IMR-90 (cell line): ENCODE measurements around the gene TRAPPC14. TPM values are rescaled to one million over a fixed set of nuclear protein-coding genes. Genes with fewer than 3 reads are reported as not detected.
A peak's percentile ranks its signal among the peaks of the same experiment; 100 is the strongest.

Experiments
- ATAC-seq: fragments of 200-7000 bp; cut with Tn5 transposase; 2 replicates; pipeline ENCODE4 v1.9.1; 2020; ENCODE audit warnings: low read depth, mild to moderate bottlenecking, moderate library complexity
- BruUV-seq: library from RNA; stranded (reverse); fragments of 400-500 nt; replicated peaks from 2 replicates; lab custom pipeline; 2021; lab: Mats Ljungman, UMichigan
- CTCF ChIA-PET: fragments of 300-600 bp; formaldehyde crosslinking; extraction: SDS; loops from one replicate; lab custom pipeline; 2021; ENCODE audit warnings: antibody characterized with exemption; lab: Yijun Ruan, JAX
- POLR2A ChIA-PET: fragments of 300-600 bp; sonication (Branson Sonifier 250); formaldehyde crosslinking; loops from one replicate; lab custom pipeline; 2022; ENCODE audit warnings: antibody characterized with exemption; ENCODE audit not compliant: unreplicated experiment; lab: Charles Lee
- DNase-seq: peaks from one replicate; pipeline ENCODE4 v3.0.0; 2013
- H2AFZ ChIP-seq: replicated peaks from 2 replicates; pipeline ENCODE3; 2013; ENCODE audit warnings: low read length, mild to moderate bottlenecking; ENCODE audit not compliant: poor library complexity
- H2AK5ac ChIP-seq: 2 replicates; pipeline ENCODE4 v1.6.1; 2013; ENCODE audit warnings: low read depth, low read length, inconsistent platforms
- H2AK9ac ChIP-seq: replicated peaks from 2 replicates; pipeline ENCODE3; 2013; ENCODE audit warnings: mild to moderate bottlenecking, low read depth, low read length, moderate library complexity; ENCODE audit not compliant: poor library complexity
- H2BK120ac ChIP-seq: 2 replicates; pipeline ENCODE4 v1.6.1; 2013; ENCODE audit warnings: low read depth, low read length, inconsistent platforms
- H2BK15ac ChIP-seq: 3 replicates; pipeline ENCODE4 v1.6.1; 2013; ENCODE audit warnings: low read depth, low read length, inconsistent platforms
- H2BK20ac ChIP-seq: 2 replicates; pipeline ENCODE4 v1.6.1; 2013; ENCODE audit warnings: low read depth, mild to moderate bottlenecking, inconsistent platforms, low read length, moderate library complexity
- H2BK5ac ChIP-seq: 2 replicates; pipeline ENCODE4 v1.6.1; 2013; ENCODE audit warnings: mild to moderate bottlenecking, low read depth, low read length, inconsistent platforms; ENCODE audit not compliant: poor library complexity, severe bottlenecking
- H3K14ac ChIP-seq: replicated peaks from 2 replicates; pipeline ENCODE4 v1.6.1; 2013; ENCODE audit warnings: low read depth, low read length, inconsistent platforms
- H3K18ac ChIP-seq: 2 replicates; pipeline ENCODE4 v1.6.1; 2013; ENCODE audit warnings: low read depth, low read length, control low read depth
- H3K23ac ChIP-seq: 2 replicates; pipeline ENCODE4 v1.6.1; 2013; ENCODE audit warnings: low read depth, low read length, inconsistent platforms
- H3K27ac ChIP-seq: 2 replicates; pipeline ENCODE4 v1.5.1; 2013; ENCODE audit warnings: mild to moderate bottlenecking, control low read depth, low read length; ENCODE audit not compliant: insufficient read depth
- H3K27me3 ChIP-seq: 2 replicates; pipeline ENCODE4 v1.6.1; 2013; ENCODE audit warnings: low read length; ENCODE audit not compliant: control insufficient read depth, insufficient read depth
- H3K36me3 ChIP-seq: 2 replicates; pipeline ENCODE4 v1.6.1; 2013; ENCODE audit warnings: low read length, mixed read lengths; ENCODE audit not compliant: control insufficient read depth, insufficient read depth
- H3K4ac ChIP-seq: 2 replicates; pipeline ENCODE4 v1.6.1; 2013; ENCODE audit warnings: low read depth, low read length, inconsistent platforms
- H3K4me1 ChIP-seq: 2 replicates; pipeline ENCODE4 v1.6.1; 2013; ENCODE audit warnings: low read length, mixed read lengths; ENCODE audit not compliant: control insufficient read depth, insufficient read depth
- H3K4me2 ChIP-seq: 2 replicates; pipeline ENCODE4 v1.6.1; 2013; ENCODE audit warnings: low read depth, mild to moderate bottlenecking, control low read depth, low read length, moderate library complexity
- H3K4me3 ChIP-seq: 2 replicates; pipeline ENCODE4 v1.5.1; 2013; ENCODE audit warnings: low read depth, mild to moderate bottlenecking, control low read depth, low read length, moderate library complexity; ENCODE audit not compliant: insufficient read depth
- H3K56ac ChIP-seq: 2 replicates; pipeline ENCODE4 v1.6.1; 2013; ENCODE audit warnings: low read length, inconsistent platforms; ENCODE audit not compliant: insufficient read depth; ENCODE audit errors: extremely low read depth
- H3K79me1 ChIP-seq, 2 experiments: 2 replicates each; pipeline ENCODE4 v1.6.1; 2013; ENCODE audit warnings: low read length in 2 of 2, inconsistent platforms in 1 of 2, low read depth in 1 of 2
- H3K9ac ChIP-seq: 2 replicates; pipeline ENCODE4 v1.6.1; 2013; ENCODE audit warnings: low read depth, low read length, control low read depth
- H3K9me1 ChIP-seq: 2 replicates; pipeline ENCODE4 v1.6.1; 2013; ENCODE audit warnings: low read length, inconsistent platforms; ENCODE audit not compliant: insufficient read depth
- H3K9me3 ChIP-seq: 2 replicates; pipeline ENCODE4 v1.6.1; 2013; ENCODE audit warnings: low read length; ENCODE audit not compliant: control insufficient read depth, insufficient read depth
- H4K20me1 ChIP-seq: 2 replicates; pipeline ENCODE4 v1.6.1; 2013; ENCODE audit warnings: low read length, inconsistent platforms; ENCODE audit not compliant: insufficient read depth
- H4K5ac ChIP-seq: 2 replicates; pipeline ENCODE4 v1.6.1; 2013; ENCODE audit warnings: mild to moderate bottlenecking, low read depth, low read length, control low read depth
- H4K8ac ChIP-seq, 2 experiments: 2 replicates each; pipeline ENCODE4 v1.6.1; 2013; ENCODE audit warnings: low read depth in 2 of 2, low read length in 2 of 2, control low read depth in 1 of 2, inconsistent platforms in 1 of 2
- H4K91ac ChIP-seq: 2 replicates; pipeline ENCODE4 v1.6.1; 2013; ENCODE audit warnings: low read depth, low read length, inconsistent platforms; ENCODE audit not compliant: insufficient read depth
- BHLHE40 ChIP-seq: fragments of 150-350 bp; IDR thresholded peaks from 2 replicates; pipeline ENCODE4 v1.6.1; 2016; ENCODE audit warnings: mild to moderate bottlenecking, low read depth, low read length
- CEBPB ChIP-seq: IDR thresholded peaks from 2 replicates; pipeline ENCODE4 v1.6.1; 2012; ENCODE audit warnings: low read depth, low read length, improper control_type of control experiment
- CHD1 ChIP-seq: IDR thresholded peaks from 2 replicates; pipeline ENCODE4 v1.6.1; 2012; ENCODE audit warnings: low read depth, low read length, improper control_type of control experiment
- ELK1 ChIP-seq: fragments of 150-350 bp; IDR thresholded peaks from 2 replicates; pipeline ENCODE4 v1.6.1; 2016; ENCODE audit warnings: low read depth, mild to moderate bottlenecking, low read length, moderate library complexity, borderline replicate concordance
- FOS ChIP-seq: fragments of 150-350 bp; IDR thresholded peaks from 2 replicates; pipeline ENCODE4 v1.6.1; 2016; ENCODE audit warnings: low read depth, low read length
- MAFK ChIP-seq: IDR thresholded peaks from 2 replicates; pipeline ENCODE4 v1.6.1; 2012; ENCODE audit warnings: low read depth, low read length, improper control_type of control experiment
- MAZ ChIP-seq: IDR thresholded peaks from 2 replicates; pipeline ENCODE4 v1.6.1; 2012; ENCODE audit warnings: low read depth, mild to moderate bottlenecking, low read length, improper control_type of control experiment, moderate library complexity, borderline replicate concordance
- MXI1 ChIP-seq: IDR thresholded peaks from 2 replicates; pipeline ENCODE4 v1.6.1; 2012; ENCODE audit warnings: low read depth, mild to moderate bottlenecking, low read length, moderate library complexity, borderline replicate concordance
- NFE2L2 ChIP-seq: fragments of 150-350 bp; IDR thresholded peaks from 2 replicates; pipeline ENCODE4 v1.6.1; 2016; ENCODE audit warnings: low read depth, mild to moderate bottlenecking, low read length
- POLR2A ChIP-seq: IDR thresholded peaks from 2 replicates; pipeline ENCODE4 v1.6.1; 2012; ENCODE audit warnings: mild to moderate bottlenecking, low read depth, low read length
- RAD21 ChIP-seq: IDR thresholded peaks from 2 replicates; pipeline ENCODE4 v1.6.1; 2012; ENCODE audit warnings: low read length, improper control_type of control experiment
- RCOR1 ChIP-seq: IDR thresholded peaks from 2 replicates; pipeline ENCODE4 v1.6.1; 2012; ENCODE audit warnings: mild to moderate bottlenecking, low read length, improper control_type of control experiment; ENCODE audit not compliant: insufficient replicate concordance
- RFX5 ChIP-seq: IDR thresholded peaks from 2 replicates; pipeline ENCODE4 v1.8.0; 2012; ENCODE audit warnings: low read depth, mild to moderate bottlenecking, low read length, moderate library complexity
- SMC3 ChIP-seq: fragments of 150-350 bp; IDR thresholded peaks from 2 replicates; pipeline ENCODE4 v1.6.1; 2016; ENCODE audit warnings: low read depth, mild to moderate bottlenecking, antibody characterized with exemption, low read length, moderate library complexity
- USF2 ChIP-seq: fragments of 150-350 bp; IDR thresholded peaks from 2 replicates; pipeline ENCODE4 v1.6.1; 2017; ENCODE audit warnings: mild to moderate bottlenecking, antibody characterized with exemption, low read length, low read depth
- WGBS, 2 experiments: methylation state at CpG; one replicate each; pipeline versions ENCODE4 v1.1.5 to v1.1.7; 2013; ENCODE audit warnings: missing lambda C conversion rate in 2 of 2; ENCODE audit not compliant: insufficient read length in 1 of 2; ENCODE audit errors: extremely low coverage in 2 of 2; 5-methylcytosine and 5-hydroxymethylcytosine counted together
- dilution Hi-C: fragments of 300-500 bp; cut with HindIII; formaldehyde crosslinking; loops from one replicate; pipeline ENCODE4 v1.14.3; 2018; ENCODE audit warnings: low sequenced_read_pairs; ENCODE audit not compliant: unreplicated experiment
- in situ Hi-C: fragments of 300-500 bp; cut with MboI; formaldehyde crosslinking; loops from 3 replicates; pipeline ENCODE4 v1.14.3; 2019; ENCODE audit warnings: low sequenced_read_pairs, inconsistent platforms, mixed read lengths
- intact Hi-C: fragments of 100-400 bp; cut with micrococcal nuclease; formaldehyde crosslinking; loops from 2 replicates; pipeline ENCODE4 v1.10.0; 2022
- polyA plus RNA-seq, 3 experiments: library from polyadenylated mRNA; depleted of rRNA; stranded (reverse); fragments of >200 nt; gene quantifications; 2 replicates each; pipeline ENCODE4 v1.2.3, GENCODE V29; 2012; ENCODE audit warnings: low replicate concordance in 1 of 3
- total RNA-seq: library from RNA; depleted of rRNA; stranded (reverse); fragments of >200 nt; gene quantifications from 2 replicates; pipeline ENCODE4 v1.2.3, GENCODE V29; 2012

The TRAPPC14 gene
- total and polyA plus RNA-seq, 2 of the 4 experiments (the other 2 are of a cell fraction): 4.5 to 15.9 TPM

- H3K18ac ChIP-seq: no peak overlapping the region
- peaks cover 23% of the 10 kb centered on the region for H4K20me1 ChIP-seq
- H3K4me1 ChIP-seq: peaks cover 6% of the 10 kb centered on the region
- no peak overlapping the region for H2AFZ ChIP-seq
- no peak for ATAC-seq
- in situ Hi-C loops: no loop called here
- no peak overlapping the region for H3K14ac ChIP-seq
- no peak overlapping the region for H2AK9ac ChIP-seq
- H3K56ac ChIP-seq: no peak overlapping the region
- H2BK5ac ChIP-seq: no peak overlapping the region
- H3K23ac ChIP-seq: peak overlapping the region; percentile 70; the same call in 1 of the 2 replicates
- intact Hi-C loops: no loop called here
- H3K4ac ChIP-seq: no peak overlapping the region
- ChIA-PET CTCF (interaction anchor here (1.0 kb wide), 1 partner anchor 8 kb away, joined by 3 read pairs; the partner anchor contains the start of gene LAMTOR4), POLR2A (interaction anchor here (0.6 to 1.2 kb wide), 2 partner anchors 8 to 175 kb away, joined by 3 read pairs; partner anchors contain the start of gene LAMTOR4)
- H3K4me2 ChIP-seq: no peak overlapping the region
- dilution Hi-C loops: no loop called here
- H3K79me1 ChIP-seq: peaks cover 19 to 65% of the 10 kb centered on the region in 2 experiments
- H3K36me3 ChIP-seq: peaks cover 42% of the 10 kb centered on the region
- no peaks in the 10 kb centered on the region for H3K27me3 ChIP-seq
- H2BK20ac ChIP-seq: no peak overlapping the region
- 97% methylated on average over 12 of the region's 16 CpGs; no CpG with 5 or more reads in 1 of the 2 experiments for WGBS, 2 experiments
- DNase-seq: no peak
- no TSS peak for BruUV-seq
- no peak overlapping the region for H3K4me3 ChIP-seq
- no peak overlapping the region for H3K27ac ChIP-seq
- no peak overlapping the region for H2BK15ac ChIP-seq
- H3K9me1 ChIP-seq: peaks cover 2% of the 10 kb centered on the region; the same call in 1 of the 2 replicates
- no peak overlapping the region for H4K8ac ChIP-seq
- H4K5ac ChIP-seq: no peak overlapping the region
- H3K9ac ChIP-seq: no peak overlapping the region
- no peak overlapping the region for H2BK120ac ChIP-seq
- no peaks in the 10 kb centered on the region for H3K9me3 ChIP-seq
- H2AK5ac ChIP-seq: no peak overlapping the region
- TF ChIP-seq NFE2L2: no peak
- TF ChIP-seq BHLHE40: no peak
- no peak for TF ChIP-seq FOS
- TF ChIP-seq MXI1: no peak
- no peak for TF ChIP-seq RAD21
- no peak for TF ChIP-seq MAZ
- TF ChIP-seq CHD1: no peak
- TF ChIP-seq RFX5: no peak
- no peak for TF ChIP-seq CEBPB
- no peak for TF ChIP-seq POLR2A
- no peak for TF ChIP-seq ELK1
- TF ChIP-seq USF2: no peak
- TF ChIP-seq RCOR1: no peak
- TF ChIP-seq MAFK: no peak
- TF ChIP-seq SMC3: no peak
- no peak overlapping the region for H4K91ac ChIP-seq
Measured at GRCh38 chr7:100156331-100157068, 2.0 kb downstream of the TRAPPC14 start.
